LNCaP clone FGC (cell line): Measurements from ENCODE around the gene LDLRAD3.

Experiments
- DNase-seq: peaks from one replicate; pipeline ENCODE4 v3.0.0-alpha.2; 2011; ENCODE audit warnings: low read depth
- H3K4me3 ChIP-seq: 2 replicates; pipeline ENCODE4 v1.5.1; 2011; ENCODE audit warnings: mild to moderate bottlenecking, low read depth, low read length, control low read depth
- TF ChIP-seq, protein P1 (sequence below): IDR thresholded peaks from 2 replicates; pipeline ENCODE4 v1.5.1; 2012; ENCODE audit warnings: mild to moderate bottlenecking; ENCODE audit not compliant: control insufficient read depth, insufficient read depth; ENCODE audit errors: extremely low read depth

The LDLRAD3 gene

DNA sequence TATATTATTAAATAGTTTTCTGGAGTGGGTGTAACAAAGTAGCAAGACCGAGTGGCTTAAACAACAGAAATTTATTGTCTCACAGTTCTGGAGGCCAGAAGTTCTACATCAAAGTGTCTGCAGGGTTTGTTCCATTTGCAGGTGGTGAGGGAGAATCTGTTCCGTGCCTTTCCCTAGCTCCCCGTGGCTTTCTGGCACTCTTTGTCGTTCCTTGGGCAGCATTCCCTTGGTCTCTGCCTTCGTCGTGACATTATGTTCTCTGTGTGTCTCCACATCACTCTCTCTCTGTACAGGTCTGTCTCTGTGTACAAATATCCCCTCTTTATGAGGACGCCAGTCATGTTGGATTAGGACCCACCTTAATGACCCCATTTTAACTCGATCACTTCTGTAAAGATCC, 38.2 kb downstream of the LDLRAD3 start:
- TF ChIP-seq, protein P1, sequence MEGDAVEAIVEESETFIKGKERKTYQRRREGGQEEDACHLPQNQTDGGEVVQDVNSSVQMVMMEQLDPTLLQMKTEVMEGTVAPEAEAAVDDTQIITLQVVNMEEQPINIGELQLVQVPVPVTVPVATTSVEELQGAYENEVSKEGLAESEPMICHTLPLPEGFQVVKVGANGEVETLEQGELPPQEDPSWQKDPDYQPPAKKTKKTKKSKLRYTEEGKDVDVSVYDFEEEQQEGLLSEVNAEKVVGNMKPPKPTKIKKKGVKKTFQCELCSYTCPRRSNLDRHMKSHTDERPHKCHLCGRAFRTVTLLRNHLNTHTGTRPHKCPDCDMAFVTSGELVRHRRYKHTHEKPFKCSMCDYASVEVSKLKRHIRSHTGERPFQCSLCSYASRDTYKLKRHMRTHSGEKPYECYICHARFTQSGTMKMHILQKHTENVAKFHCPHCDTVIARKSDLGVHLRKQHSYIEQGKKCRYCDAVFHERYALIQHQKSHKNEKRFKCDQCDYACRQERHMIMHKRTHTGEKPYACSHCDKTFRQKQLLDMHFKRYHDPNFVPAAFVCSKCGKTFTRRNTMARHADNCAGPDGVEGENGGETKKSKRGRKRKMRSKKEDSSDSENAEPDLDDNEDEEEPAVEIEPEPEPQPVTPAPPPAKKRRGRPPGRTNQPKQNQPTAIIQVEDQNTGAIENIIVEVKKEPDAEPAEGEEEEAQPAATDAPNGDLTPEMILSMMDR: no peak
- DNase-seq: no peak
- H3K4me3 ChIP-seq: no peak overlapping the region

DNA sequence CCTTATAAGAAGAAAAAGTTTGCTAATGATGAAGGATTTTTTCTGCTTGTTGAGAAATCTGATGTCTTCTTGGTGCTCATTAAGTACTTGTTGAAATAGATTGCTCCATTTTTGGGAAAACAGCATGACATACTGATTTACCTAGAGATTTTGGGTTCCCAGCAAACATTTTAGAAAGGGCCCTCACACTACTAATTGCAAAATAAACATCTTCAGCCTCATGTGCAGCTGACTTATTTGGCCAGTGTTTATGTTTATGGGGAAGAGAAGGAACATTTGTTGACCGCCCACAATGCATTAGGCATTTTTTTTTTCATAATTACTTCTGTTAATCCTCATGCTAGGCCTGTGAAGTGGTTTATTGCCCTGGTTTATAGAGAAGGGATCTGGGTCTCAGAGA, 40.1 kb downstream of the LDLRAD3 start:
- DNase-seq: no peak
- TF ChIP-seq, protein P1: no peak
- H3K4me3 ChIP-seq: no peak overlapping the region

DNA sequence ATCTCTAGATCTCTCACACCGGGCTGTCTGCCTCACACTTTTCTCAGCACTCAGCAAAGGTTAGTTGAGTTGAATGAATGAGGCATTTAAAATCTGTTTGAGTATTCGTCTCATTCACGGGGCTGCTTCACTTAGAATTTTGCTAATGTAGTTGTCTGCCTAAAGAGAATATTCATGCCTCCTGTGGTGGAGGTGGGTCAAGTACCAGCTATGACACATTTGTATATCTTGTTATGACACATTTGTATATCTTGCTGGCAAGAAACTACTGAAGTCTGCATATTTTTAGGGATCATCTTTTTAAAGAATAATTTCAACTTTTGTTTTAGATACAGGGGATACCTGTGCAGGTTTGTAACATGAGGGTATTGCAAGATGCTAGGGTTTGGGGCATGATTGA, 43.1 kb downstream of the LDLRAD3 start:
- DNase-seq: no peak
- TF ChIP-seq, protein P1: no peak
- no peak overlapping the region for H3K4me3 ChIP-seq

DNA sequence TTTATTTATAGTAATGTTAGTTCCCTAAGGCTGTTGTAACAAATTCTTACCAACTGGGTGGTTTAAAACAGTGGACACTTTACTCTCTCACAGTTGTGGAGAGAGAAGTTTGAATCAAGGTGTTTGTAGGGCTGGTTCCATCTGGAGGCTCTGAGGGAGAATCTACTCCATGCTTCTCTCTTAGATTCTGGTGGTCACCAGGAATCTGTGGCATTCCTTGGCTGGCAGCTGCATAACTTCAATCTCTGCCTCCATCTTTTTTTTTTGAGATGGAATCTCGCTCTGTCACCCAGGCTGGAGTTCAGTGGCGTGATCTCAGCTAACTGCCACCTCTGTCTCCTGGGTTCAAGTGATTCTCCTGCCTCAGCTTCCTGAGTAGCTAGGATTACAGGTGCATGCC, 46.3 kb downstream of the LDLRAD3 start:
- no peak overlapping the region for H3K4me3 ChIP-seq
- DNase-seq: no peak
- TF ChIP-seq, protein P1: no peak

DNA sequence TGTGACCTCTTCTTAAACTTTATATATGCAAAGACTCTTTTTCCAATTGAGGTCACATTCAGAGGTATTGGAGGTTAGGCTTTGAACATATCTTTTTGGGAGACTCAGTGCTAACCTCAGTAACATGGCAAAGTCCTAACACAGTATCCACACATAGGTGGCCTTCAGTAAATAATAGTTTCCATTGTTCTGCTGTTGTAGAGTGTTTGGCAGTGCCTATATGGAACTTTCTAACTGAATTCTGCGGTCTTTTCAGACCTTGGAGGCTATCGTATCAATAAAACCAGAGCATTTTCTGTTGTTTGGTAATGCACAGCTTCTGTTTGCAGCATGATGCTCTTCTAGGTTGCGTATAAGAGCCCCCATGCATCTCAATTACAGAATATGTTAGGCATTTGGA, 47.0 kb downstream of the LDLRAD3 start:
- H3K4me3 ChIP-seq: no peak overlapping the region
- TF ChIP-seq, protein P1: no peak
- DNase-seq: no peak

DNA sequence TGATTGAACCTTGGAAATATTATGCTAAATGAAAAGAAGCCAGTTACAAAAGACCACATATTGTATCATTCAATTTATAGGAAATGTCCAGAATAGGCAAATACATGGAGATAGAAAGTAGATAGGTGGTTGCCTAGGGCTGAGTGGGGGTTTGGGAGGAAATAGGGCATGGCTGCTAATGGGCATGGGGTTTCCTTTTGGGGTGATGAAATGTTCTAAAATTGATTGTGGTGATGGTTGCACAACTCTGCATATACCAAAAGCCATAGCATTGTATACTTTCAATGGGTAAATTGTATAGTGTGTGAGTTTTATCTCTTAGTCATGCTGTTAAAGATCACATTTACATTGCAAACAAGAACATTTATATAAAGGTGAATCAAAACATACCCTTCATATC, 48.7 kb downstream of the LDLRAD3 start:
- no peak overlapping the region for H3K4me3 ChIP-seq
- TF ChIP-seq, protein P1: no peak
- no peak for DNase-seq

DNA sequence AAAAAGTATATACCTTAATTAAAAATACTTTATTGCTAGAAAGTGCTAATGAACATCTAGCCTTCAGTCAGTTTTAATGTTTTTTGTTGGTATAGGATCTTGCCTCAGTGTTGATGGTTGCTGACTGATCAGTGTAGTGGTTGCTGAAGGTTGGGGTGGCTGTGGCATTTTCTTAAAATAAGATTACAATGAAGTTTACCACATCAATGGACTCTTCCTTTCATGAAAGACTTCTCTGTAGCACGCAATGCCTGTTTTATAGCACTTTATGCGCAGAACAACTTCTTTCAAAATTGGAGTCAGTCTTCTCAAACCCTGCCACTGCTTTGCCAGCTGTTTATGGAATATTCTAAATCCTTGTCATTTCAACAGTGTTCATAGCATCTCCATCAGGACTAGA, 50.6 kb downstream of the LDLRAD3 start:
- no peak overlapping the region for H3K4me3 ChIP-seq
- DNase-seq: no peak
- TF ChIP-seq, protein P1: no peak
